Heart right ventricle (tissue), 16 donors: ENCODE measurements around the gene PWWP2B. TPM values are rescaled to one million over a fixed set of nuclear protein-coding genes. Genes with fewer than 3 reads are reported as not detected.

Experiments
- ATAC-seq, 8 donors: fragments of 200-7000 bp; cut with Tn5 transposase; one replicate each; pipeline ENCODE4 v1.9.1; 2020; ENCODE audit warnings: mild to moderate bottlenecking in 8 of 8, moderate library complexity in 8 of 8, moderate number of reproducible peaks in 1 of 8
- DNase-seq, 2 donors: peaks; one replicate each; pipeline ENCODE4 v3.0.0-alpha.2; 2020
- H3K27ac ChIP-seq, 10 donors: fragments of 200-600 bp; sonication (generic) in 2 of 10; one replicate each; pipeline versions ENCODE4 v1.5.0 to v1.8.0; 2020 to 2022; ENCODE audit warnings: mild to moderate bottlenecking in 3 of 10
- H3K27me3 ChIP-seq, 7 donors: fragments of 200-600 bp; one replicate each; pipeline ENCODE4 v1.8.0; 2021 to 2022; ENCODE audit warnings: mild to moderate bottlenecking in 2 of 7
- H3K36me3 ChIP-seq, 9 donors: fragments of 200-600 bp; sonication (generic) in 1 of 9; one replicate each; pipeline versions ENCODE4 v1.5.0 to v1.8.0; 2020 to 2022; ENCODE audit warnings: mild to moderate bottlenecking in 2 of 9
- H3K4me1 ChIP-seq, 9 donors: fragments of 200-600 bp; sonication (generic) in 1 of 9; one replicate each; pipeline versions ENCODE4 v1.5.0 to v1.8.0; 2020 to 2022; ENCODE audit warnings: mild to moderate bottlenecking in 4 of 9
- H3K4me3 ChIP-seq, 10 donors: fragments of 200-600 bp; sonication (generic) in 2 of 10; one replicate each; pipeline versions ENCODE4 v1.5.0 to v1.8.0; 2020 to 2022; ENCODE audit warnings: mild to moderate bottlenecking in 7 of 10, moderate library complexity in 2 of 10
- H3K9me3 ChIP-seq, 11 donors: fragments of 200-600 bp in 10 of 11; sonication (generic) in 2 of 11; one replicate each; pipeline versions ENCODE4 v1.5.0 to v1.8.0; 2013 to 2022; ENCODE audit warnings: mild to moderate bottlenecking in 2 of 11, control low read depth in 1 of 11, moderate library complexity in 1 of 11
- CTCF ChIP-seq, 9 donors: fragments of 200-600 bp; sonication (generic) in 2 of 9; IDR thresholded peaks; one replicate each; pipeline versions ENCODE4 v1.5.0 to v1.8.0; 2021 to 2022; ENCODE audit warnings: antibody characterized with exemption in 9 of 9, mild to moderate bottlenecking in 5 of 9, moderate library complexity in 1 of 9
- WGBS, 2 donors: extraction: QIAGEN DNeasy Blood & Tissue Kit; methylation state at CpG; one replicate each; pipeline ENCODE4 v1.1.7; 2013; ENCODE audit warnings: inconsistent platforms in 1 of 2; 5-methylcytosine and 5-hydroxymethylcytosine counted together
- intact Hi-C, 10 donors: fragments of 100-400 bp; cut with DNase I; formaldehyde crosslinking; loops; one replicate each; pipeline versions ENCODE4 v1.11.1 to v1.14.2; 2022
- polyA plus RNA-seq, 2 donors: library from polyadenylated mRNA; stranded (reverse); fragments of 200-250 nt; gene quantifications; one replicate each; pipeline ENCODE4 v1.2.3, GENCODE V29; 2013
- total RNA-seq, 10 donors: library from RNA; stranded (reverse); fragmentation: NEBNext Ultra II Directional in 3 of 10; extraction: Animal tissue kit (Norgen Biotek cat#: 25700) in 3 of 10; gene quantifications; one replicate each; pipeline versions ENCODE4 v1.2.1 to v1.2.4, GENCODE V29; 2021 to 2023
- donor health status: Arrhythmogenic right ventricular cardiomyopathy.
- donor health status: ischemic (EF 13 %, LVEDD 7.1; RV severe dilation, severe dysfunction).
- donor health status: healthy with polysubstance abuse.
- donor health status: DM: no; HTN: yes; CAD: no.
- donor health status: DM: no; HTN: no; CAD: no.
- donor health status: ischemic (EF 25% LVEDD 6.9; RV normal size, moderate dysfunction).
- donor health status: ischemic (EF 25% LVEDD 5.7; RV mildly dilated, moderate dysfunction).
- donor health status: healthy.
- donor health status: DM: yes; HTN: yes; CAD: no.
- donor health status: Ischemic cardiomyopathy.
- donor health status: ischemic (EF 35%, LVEDD 5.7; RV mildly dilated, moderate dysfunction).
- donor health status: nonischemic (EF 11% LVEDD 7.7; RV severe dilation, severe dysfunction).
- donor health status: DM: yes; HTN: yes; CAD: no.
- donor health status: PGD.
- donor health status: ischemic (EF 29% LVEDD 5.4; RV normal size, mild dysfunction).
- donor health status: nonischemic (EF 23%, LVEDD 6.1; RV moderate dilation, normal function).

The PWWP2B gene
- total and polyA plus RNA-seq, 12 donors: 11.1 to 21.3 (median 15.0) TPM

- Histone ChIP-seq H3K4me3 (no peak overlapping the region), H3K9me3 (no peaks in the 10 kb centered on the region), H3K27ac (peak overlapping the region in 1 of 10 donors; percentile 27), H3K36me3 (no peaks in the 10 kb centered on the region), H3K4me1 (peaks cover 6 to 38% (median 32%) of the 10 kb centered on the region in 9 donors), H3K27me3 (no peaks in the 10 kb centered on the region)
- no peak for ATAC-seq
- 71 to 82% methylated on average over 9 of the region's 9 CpGs for WGBS, 2 donors
- no peak for TF ChIP-seq CTCF (IDR thresholded peaks at IDR 0.05)
- intact Hi-C loops: loop anchor here in 5 of 10 donors (5.0 to 10.0 kb wide), 3 partner anchors 239 to 244 kb away; no protein-coding TSS in a partner anchor
- DNase-seq: no peak
Measured at GRCh38 chr10:132393695-132394181, 3.3 kb upstream of the PWWP2B start.

GRCh38 chr10:132394201-132394811 is 2.7 kb upstream of the PWWP2B start:
- intact Hi-C loops: loop anchor here in 5 of 10 donors (5.0 to 10.0 kb wide), 3 partner anchors 238 to 243 kb away; no protein-coding TSS in a partner anchor
- DNase-seq: no peak
- Histone ChIP-seq H3K9me3 (no peaks in the 10 kb centered on the region), H3K36me3 (no peaks in the 10 kb centered on the region), H3K27me3 (no peaks in the 10 kb centered on the region), H3K4me3 (no peak overlapping the region), H3K27ac (peak overlapping the region in 3 of 10 donors; percentile 27 to 98 (median 34)), H3K4me1 (peaks cover 6 to 38% (median 29%) of the 10 kb centered on the region in 9 donors)
- WGBS, 2 donors: 80 to 82% methylated on average over 13 of the region's 13 CpGs
- no peak for ATAC-seq
- TF ChIP-seq CTCF (IDR thresholded peaks at IDR 0.05): no peak

- H3K9me3 ChIP-seq: no peaks in the 10 kb centered on the region
- H3K4me1 ChIP-seq: peaks cover 6 to 43% (median 36%) of the 10 kb centered on the region in 9 donors
- DNase-seq (peak in 1 of 2 donors; percentile 12), ATAC-seq (peak in 4 of 8 donors; percentile 8 to 38 (median 13))
- TF ChIP-seq CTCF (IDR thresholded peaks at IDR 0.05): no peak
- intact Hi-C loops: loop anchor here in 6 of 10 donors (5.0 to 10.0 kb wide), 4 partner anchors 122 to 242 kb away; no protein-coding TSS in a partner anchor
- no peaks in the 10 kb centered on the region for H3K27me3 ChIP-seq
- 87 to 92% methylated on average over 12 of the region's 12 CpGs for WGBS, 2 donors
- peak overlapping the region; percentile 93 to 99 (median 97) for H3K27ac ChIP-seq
- peak overlapping the region in 7 of 10 donors; percentile 56 to 94 (median 64) for H3K4me3 ChIP-seq
- H3K36me3 ChIP-seq: no peaks in the 10 kb centered on the region
Measured at GRCh38 chr10:132394936-132395703, 1.9 kb upstream of the PWWP2B start.
